ENCODE measurements around the gene SNX9.

DNA sequence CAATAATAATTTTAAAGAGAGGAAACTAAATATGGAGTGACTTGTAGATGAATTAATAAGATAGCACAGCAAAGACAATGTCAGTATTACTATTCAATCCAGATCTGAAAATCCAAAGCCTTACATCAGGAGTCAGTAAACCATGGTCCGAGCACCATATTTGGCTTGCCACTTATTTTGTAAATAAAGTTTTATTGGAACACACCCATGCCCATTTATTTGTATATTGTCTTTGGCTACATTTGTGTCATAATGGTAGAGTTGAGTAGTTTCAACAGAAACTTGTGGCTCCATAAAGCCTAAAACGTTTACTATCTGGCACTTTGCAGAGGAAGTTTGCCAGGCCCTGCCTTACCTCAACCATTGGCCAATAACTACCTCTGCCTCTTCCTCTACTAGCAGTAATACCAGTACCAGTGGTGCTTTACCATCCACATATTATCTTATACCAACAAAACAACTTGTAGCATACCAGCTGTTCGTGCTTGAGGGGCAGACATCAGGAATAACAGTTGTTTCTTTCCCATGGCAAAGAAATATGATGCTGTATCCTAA lies 106.8 kb downstream of the SNX9 start:
- TF ChIP-seq, protein P1, sequence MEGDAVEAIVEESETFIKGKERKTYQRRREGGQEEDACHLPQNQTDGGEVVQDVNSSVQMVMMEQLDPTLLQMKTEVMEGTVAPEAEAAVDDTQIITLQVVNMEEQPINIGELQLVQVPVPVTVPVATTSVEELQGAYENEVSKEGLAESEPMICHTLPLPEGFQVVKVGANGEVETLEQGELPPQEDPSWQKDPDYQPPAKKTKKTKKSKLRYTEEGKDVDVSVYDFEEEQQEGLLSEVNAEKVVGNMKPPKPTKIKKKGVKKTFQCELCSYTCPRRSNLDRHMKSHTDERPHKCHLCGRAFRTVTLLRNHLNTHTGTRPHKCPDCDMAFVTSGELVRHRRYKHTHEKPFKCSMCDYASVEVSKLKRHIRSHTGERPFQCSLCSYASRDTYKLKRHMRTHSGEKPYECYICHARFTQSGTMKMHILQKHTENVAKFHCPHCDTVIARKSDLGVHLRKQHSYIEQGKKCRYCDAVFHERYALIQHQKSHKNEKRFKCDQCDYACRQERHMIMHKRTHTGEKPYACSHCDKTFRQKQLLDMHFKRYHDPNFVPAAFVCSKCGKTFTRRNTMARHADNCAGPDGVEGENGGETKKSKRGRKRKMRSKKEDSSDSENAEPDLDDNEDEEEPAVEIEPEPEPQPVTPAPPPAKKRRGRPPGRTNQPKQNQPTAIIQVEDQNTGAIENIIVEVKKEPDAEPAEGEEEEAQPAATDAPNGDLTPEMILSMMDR (IDR thresholded peaks at IDR 0.05), result no peak
- TF ChIP-seq EZH2 (IDR thresholded peaks at IDR 0.05; ENCODE audit: borderline replicate concordance, insufficient read depth, low read depth, low read length, poor library complexity, severe bottlenecking), result no peak

Data from B cell (primary cell).